HepG2 (cell line): ENCODE results near the gene DHX34. TPM values are rescaled to one million over a fixed set of nuclear protein-coding genes. Genes with fewer than 3 reads are reported as not detected.
A peak's percentile ranks its signal among the peaks of the same experiment; 100 is the strongest.

ENCODE experiments used
- ATAC-seq: fragments of 200-7000 bp; cut with Tn5 transposase; 3 replicates; pipeline ENCODE4 v1.9.1; 2020; ENCODE audit warnings: mild to moderate bottlenecking, moderate library complexity
- BruUV-seq: library from RNA; stranded (reverse); fragments of 400-500 nt; replicated peaks from 2 replicates; lab custom pipeline; 2021; lab: Mats Ljungman, UMichigan
- CTCF ChIA-PET: fragments of 300-600 bp; formaldehyde crosslinking; extraction: SDS; loops from one replicate; lab custom pipeline; 2021; ENCODE audit warnings: low total read pairs, inconsistent platforms, low intra/inter-chr PET ratio; lab: Yijun Ruan, JAX
- POLR2A ChIA-PET: fragments of 350-600 bp; sonication (Branson Sonifier 250); formaldehyde crosslinking; loops from one replicate; lab custom pipeline; 2020; ENCODE audit warnings: antibody characterized with exemption, inconsistent platforms; lab: Yijun Ruan, JAX
- DNase-seq: peaks from one replicate; pipeline ENCODE4 v3.0.0-alpha.2; 2015; ENCODE audit warnings: low spot score
- FAIRE-seq: peaks from 3 replicates; lab custom pipeline; 2011; peaks lifted over from hg19 to GRCh38; lab: Jason Lieb, UNC
- H2AFZ ChIP-seq: one replicate; pipeline ENCODE4 v1.6.1; 2011; ENCODE audit warnings: low read length, inconsistent platforms
- H3K27ac ChIP-seq: fragments of 300-600 bp; 3 replicates; pipeline ENCODE4 v1.8.0; 2011; ENCODE audit warnings: mixed run types, mild to moderate bottlenecking, mixed read lengths, low read length, inconsistent platforms; ENCODE audit not compliant: insufficient read depth; ENCODE audit errors: extremely low read length
- H3K27me3 ChIP-seq, 2 experiments: fragments of 200-600 bp in 1 of 2; 2 replicates in 1 of 2; 3 replicates in 1 of 2; pipeline versions ENCODE4 v1.6.0 to v1.8.0; 2011; ENCODE audit warnings: low read length in 2 of 2, mild to moderate bottlenecking in 2 of 2, moderate library complexity in 2 of 2, inconsistent platforms in 1 of 2; ENCODE audit not compliant: insufficient read depth in 2 of 2, control insufficient read depth in 1 of 2
- H3K36me3 ChIP-seq, 2 experiments: fragments of 200-600 bp in 1 of 2; replicated peaks in 1 of 2; 2 replicates in 1 of 2; 3 replicates in 1 of 2; pipeline versions ENCODE4 v1.5.1 to v1.8.0; 2011; ENCODE audit warnings: low read length in 2 of 2, inconsistent platforms in 1 of 2; ENCODE audit not compliant: insufficient read depth in 2 of 2, control insufficient read depth in 1 of 2
- H3K4me1 ChIP-seq: 2 replicates; pipeline ENCODE4 v1.5.1; 2012; ENCODE audit warnings: low read length, inconsistent platforms; ENCODE audit not compliant: insufficient read depth
- H3K4me2 ChIP-seq: 2 replicates; pipeline ENCODE4 v1.6.0; 2011; ENCODE audit warnings: low read depth, low read length, inconsistent platforms
- H3K4me3 ChIP-seq, 3 experiments: fragments of 200-600 bp in 1 of 3; sonication (generic), shearing (Covaris generic) in 1 of 3; replicated peaks in 1 of 3; 2 replicates each; pipeline ENCODE4 v1.5.1; 2011 to 2016; ENCODE audit warnings: low read length in 3 of 3, inconsistent platforms in 2 of 3, low read depth in 2 of 3, mild to moderate bottlenecking in 2 of 3, control low read depth in 1 of 3, mixed read lengths in 1 of 3; ENCODE audit not compliant: insufficient read depth in 1 of 3
- H3K79me2 ChIP-seq: one replicate; pipeline ENCODE4 v1.6.1; 2011; ENCODE audit warnings: low read length, inconsistent platforms; ENCODE audit not compliant: insufficient read depth
- H3K9ac ChIP-seq: 2 replicates; pipeline ENCODE4 v1.6.0; 2011; ENCODE audit warnings: mild to moderate bottlenecking, low read depth, low read length, inconsistent platforms; ENCODE audit not compliant: insufficient read depth
- H3K9me3 ChIP-seq: 2 replicates; pipeline ENCODE4 v1.5.1; 2012; ENCODE audit warnings: mild to moderate bottlenecking, low read length
- H4K20me1 ChIP-seq: 2 replicates; pipeline ENCODE4 v1.6.0; 2011; ENCODE audit warnings: inconsistent platforms, mild to moderate bottlenecking, low read length, moderate library complexity; ENCODE audit not compliant: insufficient read depth
- AGO2 ChIP-seq: fragments of 200-400 bp; formaldehyde crosslinking; optimal IDR thresholded peaks from 2 replicates; pipeline ENCODE3; 2017; ENCODE audit warnings: mild to moderate bottlenecking, low read depth, low read length, moderate library complexity
- CHD2 ChIP-seq: IDR thresholded peaks from 2 replicates; pipeline ENCODE4 v1.6.1; 2011; ENCODE audit warnings: low read depth, low read length, improper control_type of control experiment
- ELF3 ChIP-seq: IDR thresholded peaks from 2 replicates; pipeline ENCODE4 v1.6.1; 2016; ENCODE audit warnings: missing genetic modification reagents, missing compliant biosample characterization
- HNRNPL ChIP-seq: fragments of 200-400 bp; formaldehyde crosslinking; IDR thresholded peaks from 2 replicates; pipeline ENCODE4 v1.6.1; 2017; ENCODE audit warnings: mild to moderate bottlenecking, low read depth, low read length
- NCOA1 ChIP-seq: sonication (generic); formaldehyde crosslinking; IDR thresholded peaks from 2 replicates; pipeline ENCODE4 v1.9.0; 2021; ENCODE audit warnings: missing genetic modification reagents
- ONECUT2 ChIP-seq: sonication (generic); formaldehyde crosslinking; IDR thresholded peaks from 2 replicates; pipeline ENCODE4 v1.4.0; 2020; ENCODE audit warnings: missing genetic modification reagents
- RBFOX2 ChIP-seq: fragments of 200-400 bp; formaldehyde crosslinking; IDR thresholded peaks from 2 replicates; pipeline ENCODE4 v1.6.1; 2017; ENCODE audit warnings: low read depth, mild to moderate bottlenecking, low read length
- ZSCAN22 ChIP-seq: sonication (generic); formaldehyde crosslinking; IDR thresholded peaks from 2 replicates; pipeline ENCODE4 v1.4.0; 2020; ENCODE audit warnings: mild to moderate bottlenecking, missing genetic modification reagents
- WGBS: methylation state at CpG from one replicate; pipeline ENCODE4 v1.1.6; 2017; ENCODE audit warnings: low lambda C conversion rate; 5-methylcytosine and 5-hydroxymethylcytosine counted together
- in situ Hi-C: cut with HindIII; loops from 2 replicates; pipeline ENCODE4 v1.10.0; 2017; ENCODE audit warnings: low pct_unique_long_range_greater_than_20kb; ENCODE audit not compliant: extremely low pct_ligation_motif_present
- intact Hi-C: fragments of 100-400 bp; cut with micrococcal nuclease; formaldehyde crosslinking; loops from one replicate; pipeline ENCODE4 v1.10.0; 2022; ENCODE audit not compliant: unreplicated experiment
- polyA plus RNA-seq, 8 experiments: library from polyadenylated mRNA; depleted of rRNA in 3 of 8; stranded (reverse) in 7 of 8; unstranded in 1 of 8; fragments of >200 nt; fragmentation: Illumina TruSeq in 4 of 8; extraction: Trizol in 4 of 8; gene quantifications; 2 replicates each; pipeline versions ENCODE4 v1.2.1 to v1.2.3, GENCODE V29; 2011 to 2016; ENCODE audit warnings: low read depth in 4 of 8, missing spikeins in 1 of 8, mixed read lengths in 1 of 8; ENCODE audit not compliant: insufficient read depth in 1 of 8
- total RNA-seq, 5 experiments: library from RNA; depleted of rRNA; stranded (reverse); fragments of >200 nt; fragmentation: Illumina TruSeq; extraction: Trizol; gene quantifications; 2 replicates each; pipeline ENCODE4 v1.2.3, GENCODE V29; 2016; ENCODE audit warnings: low read depth in 1 of 5

The DHX34 gene
- total and polyA plus RNA-seq, 2 of the 13 experiments (the other 11 are each of a cell fraction or from before 2014, with no cell fraction given), result 9.2 to 12.0 TPM

- no peaks in the 10 kb centered on the region for H3K9me3 ChIP-seq
- ChIA-PET POLR2A (interaction anchor here (1.2 kb wide), 1 partner anchor 27 kb away, joined by 3 read pairs; the partner anchor contains the start of gene DHX34), CTCF (no interaction called here)
- H3K36me3 ChIP-seq, result peaks cover 49 to 75% of the 10 kb centered on the region in 2 experiments; a peak in 4 of 5 replicates
- no peak for FAIRE-seq
- no peak for TF ChIP-seq NCOA1 (CRISPR knock-in tag)
- TF ChIP-seq RBFOX2, result 0 out of 2 replicates have a peak, but pooled peaks have one; percentile 9
- TF ChIP-seq AGO2, result peak; percentile 1
- intact Hi-C loops, result no loop called here
- H3K27me3 ChIP-seq, result no peaks in the 10 kb centered on the region
- no peak for DNase-seq
- no peak overlapping the region for H3K27ac ChIP-seq
- ATAC-seq, result no peak
- H3K4me3 ChIP-seq, result no peak overlapping the region
- no TSS peak for BruUV-seq
- no peak overlapping the region for H3K4me2 ChIP-seq
- in situ Hi-C loops, result no loop called here
- H3K9ac ChIP-seq, result no peak overlapping the region
- H4K20me1 ChIP-seq, result 0 out of 2 replicates have a peak, but pooled peaks cover 3% of the 10 kb centered on the region
- no peaks in the 10 kb centered on the region for H3K4me1 ChIP-seq
- 90% methylated on average over 9 of the region's 16 CpGs for WGBS
- no peak overlapping the region for H2AFZ ChIP-seq
- no peaks in the 10 kb centered on the region for H3K79me2 ChIP-seq
These were observed 27.6 kb downstream of the DHX34 start for GRCh38 chr19:47376589-47377144.

DNA sequence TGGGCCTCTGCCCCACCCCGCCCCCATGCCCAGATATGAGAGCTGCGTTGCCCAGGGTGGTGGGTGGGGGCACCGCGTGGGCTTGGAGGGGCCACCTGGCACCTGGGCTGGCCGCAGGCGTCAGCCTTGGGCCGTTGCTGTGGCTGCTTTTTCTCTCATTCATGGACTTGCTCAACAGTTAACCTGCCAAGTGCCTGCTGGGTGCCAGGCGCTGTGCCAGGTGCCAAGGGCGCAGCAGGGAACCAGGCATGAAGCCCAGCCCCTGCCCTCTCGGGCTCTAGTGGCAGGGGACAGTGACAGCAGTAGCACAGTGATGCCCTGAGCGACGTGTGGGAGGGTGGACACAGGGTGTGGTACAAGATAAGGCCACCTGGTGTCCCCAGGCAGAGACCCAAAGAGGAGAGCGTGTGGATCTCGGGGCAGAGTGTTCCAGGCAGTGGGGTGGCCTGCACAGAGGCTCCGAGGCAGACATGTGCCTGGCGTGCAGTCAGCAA is 28.1 kb downstream of the DHX34 start:
- peaks cover 52 to 78% of the 10 kb centered on the region in 2 experiments for H3K36me3 ChIP-seq

More for the DNA sequence above, 28.1 kb downstream of the DHX34 start:
- 99% methylated on average over 10 of the region's 16 CpGs for WGBS
- H3K4me2 ChIP-seq, result no peak overlapping the region
- no peak for FAIRE-seq
- no peaks in the 10 kb centered on the region for H3K9me3 ChIP-seq
- intact Hi-C loops, result no loop called here
- CTCF ChIA-PET, result no interaction called here
- no peak for DNase-seq
- H3K9ac ChIP-seq, result no peak overlapping the region
- no peak overlapping the region for H3K27ac ChIP-seq
- no peaks in the 10 kb centered on the region for H3K27me3 ChIP-seq
- in situ Hi-C loops, result no loop called here
- no peak overlapping the region for H3K4me3 ChIP-seq
- no TSS peak for BruUV-seq
- TF ChIP-seq ZSCAN22 (CRISPR knock-in tag) (no peak), HNRNPL (0 out of 2 replicates have a peak, but pooled peaks have one; percentile 37), ELF3 (CRISPR knock-in tag) (no peak), ONECUT2 (CRISPR knock-in tag) (no peak), CHD2 (no peak)
- POLR2A ChIA-PET, result no interaction called here
- H4K20me1 ChIP-seq, result 0 out of 2 replicates have a peak, but pooled peaks cover 3% of the 10 kb centered on the region
- no peak overlapping the region for H2AFZ ChIP-seq
- ATAC-seq, result peak; percentile 15; the same call in 2 of the 3 replicates
- no peaks in the 10 kb centered on the region for H3K79me2 ChIP-seq
- no peaks in the 10 kb centered on the region for H3K4me1 ChIP-seq
